GM18868 (cell line): ENCODE data around the gene TEF.
"Not testable (repeated sequence)": the region's sequence is repeated elsewhere in the genome, so short reads cannot be mapped to it uniquely, and the experiment has no call there.

Source experiments
- ATAC-seq: cut with Tn5 transposase; IDR thresholded peaks from one replicate; pipeline ENCODE4 v1.9.1; 2021; ENCODE audit warnings: mild to moderate bottlenecking, moderate library complexity; ENCODE audit not compliant: unreplicated experiment

Gene TEF

DNA sequence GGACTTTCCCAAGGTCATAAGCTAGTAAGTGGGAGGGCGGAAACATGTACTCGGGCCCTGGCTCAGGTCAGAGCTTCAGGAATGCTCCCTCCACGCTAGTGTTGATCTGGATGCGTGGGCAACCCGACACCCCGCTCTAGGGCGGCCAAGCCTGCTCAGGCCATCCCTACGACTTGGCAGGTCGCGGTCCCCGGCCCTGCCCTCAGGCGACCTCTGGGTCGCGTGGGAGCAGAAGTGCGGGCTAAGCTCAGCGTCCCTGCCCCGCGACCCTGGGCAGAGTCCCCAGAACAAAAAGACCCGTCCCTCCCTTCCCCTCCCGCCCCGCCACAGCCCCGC lies 781 bp upstream of the TEF start:
- peak; percentile 8 for ATAC-seq

DNA sequence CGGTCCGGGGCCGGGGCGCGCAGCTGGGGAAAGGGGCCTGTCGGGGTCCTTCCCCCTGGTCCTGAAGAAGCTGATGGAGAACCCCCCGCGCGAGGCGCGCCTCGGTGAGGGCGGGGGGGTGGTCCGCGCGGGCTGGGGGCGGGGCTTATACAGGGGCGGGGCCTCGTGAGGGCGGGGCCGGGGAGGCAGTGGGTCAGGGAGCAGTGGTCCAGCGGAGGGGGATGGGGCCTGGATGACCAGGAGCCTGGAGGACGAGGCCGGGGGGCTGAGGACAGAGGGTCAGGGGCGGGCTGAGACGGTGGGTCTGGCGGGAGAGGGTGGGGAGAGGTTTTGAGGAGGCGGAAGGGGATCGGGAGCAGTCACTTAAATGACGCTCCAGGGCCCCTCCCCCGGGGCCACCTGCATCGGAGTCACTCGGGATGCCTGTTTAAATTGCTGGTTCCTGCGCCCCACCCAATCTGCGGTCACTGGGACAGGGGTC lies 396 bp downstream of the TEF start:
- ATAC-seq: peak; percentile 26

DNA sequence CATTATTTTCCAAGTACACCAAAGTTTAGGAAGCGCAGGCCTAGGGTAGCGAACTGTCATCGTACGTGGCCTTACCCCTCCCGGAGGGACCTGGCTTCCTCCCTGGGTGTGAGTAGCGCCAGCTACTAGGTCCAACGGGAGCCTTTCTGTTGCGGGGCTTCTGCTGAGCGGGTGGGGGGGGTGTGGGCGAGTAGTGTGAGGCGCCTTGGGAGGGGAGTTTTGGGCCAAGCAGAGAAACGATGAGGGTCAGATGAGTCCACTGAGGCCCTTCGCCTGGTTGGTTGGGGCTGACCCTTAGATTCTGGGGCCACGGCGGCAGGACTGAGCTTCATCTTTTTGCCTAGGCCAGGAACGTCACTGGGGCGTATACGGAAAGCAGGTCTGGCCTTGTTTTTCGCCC lies 868 bp downstream of the TEF start:
- ATAC-seq: no peak

DNA sequence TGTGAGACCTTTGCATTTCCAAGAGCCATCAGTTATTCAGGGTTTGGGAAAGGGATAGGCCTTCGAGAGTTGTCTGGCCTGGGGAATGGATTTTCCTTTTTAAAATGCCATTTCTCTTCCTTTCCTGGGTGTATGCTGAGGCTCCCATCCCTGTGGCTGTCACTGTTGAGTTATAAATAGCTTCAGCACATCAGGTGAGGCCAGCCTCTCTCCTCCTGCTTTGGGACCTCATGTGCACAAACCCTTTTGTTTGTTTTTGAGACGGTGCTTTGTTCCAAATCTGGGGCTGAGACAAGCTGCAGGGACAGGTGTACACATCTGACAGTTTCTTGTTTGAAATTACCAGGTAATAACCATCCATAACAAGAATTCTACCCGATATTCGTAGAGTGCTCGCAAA lies 1.3 kb downstream of the TEF start:
- no peak for ATAC-seq

DNA sequence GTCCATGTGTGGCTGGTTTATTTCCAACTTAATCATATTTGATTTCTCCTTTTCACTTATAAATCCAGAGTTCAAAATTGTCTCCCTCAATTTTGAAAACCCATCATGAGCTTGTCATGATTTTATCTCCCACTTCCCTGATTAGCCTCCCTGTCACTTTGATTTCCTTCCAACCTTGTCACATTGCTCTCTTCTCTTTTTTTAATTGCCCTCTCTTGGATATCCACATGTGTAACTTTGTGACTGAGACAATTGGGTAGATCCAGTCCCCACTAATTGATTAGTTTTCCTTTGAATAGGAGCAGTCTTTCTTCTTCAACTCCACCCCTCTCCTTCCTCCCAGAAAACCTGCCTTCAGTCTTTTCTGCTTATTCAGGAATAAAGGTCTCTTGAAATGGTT lies 2.4 kb downstream of the TEF start:
- no peak for ATAC-seq

DNA sequence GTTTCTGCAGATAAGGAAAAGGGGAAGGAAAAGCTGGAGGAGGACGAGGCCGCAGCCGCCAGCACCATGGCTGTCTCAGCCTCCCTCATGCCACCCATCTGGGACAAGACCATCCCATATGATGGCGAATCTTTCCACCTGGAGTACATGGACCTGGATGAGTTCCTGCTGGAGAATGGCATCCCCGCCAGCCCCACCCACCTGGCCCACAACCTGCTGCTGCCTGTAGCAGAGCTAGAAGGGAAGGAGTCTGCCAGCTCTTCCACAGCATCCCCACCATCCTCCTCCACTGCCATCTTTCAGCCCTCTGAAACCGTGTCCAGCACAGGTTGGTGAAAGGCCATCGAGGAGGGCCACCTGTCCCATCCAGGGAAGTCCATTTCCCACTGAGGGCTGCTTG lies 5.6 kb downstream of the TEF start:
- no peak for ATAC-seq

DNA sequence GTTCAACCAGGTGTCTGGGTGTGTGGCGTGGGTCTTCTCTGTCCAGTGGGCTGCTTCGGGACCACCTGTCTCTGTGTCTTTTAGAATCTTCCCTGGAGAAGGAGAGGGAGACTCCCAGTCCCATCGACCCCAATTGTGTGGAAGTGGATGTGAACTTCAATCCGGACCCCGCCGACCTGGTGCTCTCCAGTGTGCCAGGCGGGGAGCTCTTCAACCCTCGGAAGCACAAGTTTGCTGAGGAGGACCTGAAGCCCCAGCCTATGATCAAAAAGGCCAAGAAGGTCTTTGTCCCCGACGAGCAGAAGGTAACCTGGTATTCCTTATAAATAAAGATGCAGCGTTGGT lies 12.2 kb downstream of the TEF start:
- ATAC-seq: no peak

DNA sequence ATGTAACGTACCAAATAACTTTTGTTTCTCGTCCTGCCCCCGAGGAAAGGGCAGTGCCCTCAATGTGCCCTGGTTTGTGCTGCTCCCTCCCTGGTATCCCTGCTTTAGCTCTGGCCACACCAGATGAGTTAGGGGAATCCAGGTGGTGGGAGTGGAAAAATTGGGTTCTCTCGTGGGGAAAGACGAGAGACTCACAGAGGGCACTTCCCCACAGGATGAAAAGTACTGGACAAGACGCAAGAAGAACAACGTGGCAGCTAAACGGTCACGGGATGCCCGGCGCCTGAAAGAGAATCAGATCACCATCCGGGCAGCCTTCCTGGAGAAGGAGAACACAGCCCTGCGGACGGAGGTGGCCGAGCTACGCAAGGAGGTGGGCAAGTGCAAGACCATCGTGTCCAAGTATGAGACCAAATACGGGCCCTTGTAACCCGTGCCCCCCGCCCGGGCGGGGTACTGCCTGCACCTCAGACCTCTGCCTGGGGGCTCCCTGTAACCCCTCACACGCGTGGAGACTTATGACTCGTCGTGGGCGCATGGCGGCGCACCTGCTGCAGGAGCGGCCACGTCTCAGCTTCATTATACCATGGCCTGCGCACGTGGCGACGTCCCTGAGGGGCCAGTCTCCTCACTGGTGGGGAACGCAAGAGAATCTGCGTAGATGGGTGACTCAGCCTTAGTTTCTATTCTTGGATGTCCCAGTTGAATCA lies 13.9 kb downstream of the TEF start:
- ATAC-seq: no peak

DNA sequence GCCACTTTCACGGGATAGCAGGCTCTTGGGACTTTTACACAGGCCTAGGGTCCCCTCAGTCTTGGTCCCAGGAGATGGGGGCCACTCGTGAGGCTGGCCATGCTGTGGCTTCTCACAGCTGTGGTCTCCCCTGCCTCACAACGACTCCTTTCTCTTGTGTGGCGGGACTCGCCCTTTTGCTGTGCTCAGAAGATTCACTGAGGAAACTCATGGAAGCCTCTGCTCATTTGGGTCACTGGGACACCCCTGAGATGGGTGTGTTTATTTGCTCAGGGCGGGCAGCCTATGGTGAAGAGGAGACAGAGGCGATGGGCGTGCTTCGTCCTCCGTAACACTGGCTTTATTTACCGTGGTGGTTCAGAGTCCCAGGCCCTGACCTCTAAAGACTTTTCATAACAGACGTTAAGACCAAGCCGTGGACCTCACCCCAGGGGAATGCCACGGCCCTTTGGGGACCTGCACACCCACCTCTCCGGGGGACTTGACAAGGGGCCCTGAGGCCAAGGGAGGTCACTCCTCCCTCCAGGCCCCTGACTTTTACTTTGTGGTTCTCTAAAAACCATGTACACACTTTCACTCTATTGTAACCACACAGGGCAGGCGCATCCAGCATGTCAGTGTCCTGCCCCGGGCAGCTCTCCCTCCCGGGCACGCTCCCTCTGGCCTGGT lies 15.5 kb downstream of the TEF start:
- ATAC-seq: no peak

DNA sequence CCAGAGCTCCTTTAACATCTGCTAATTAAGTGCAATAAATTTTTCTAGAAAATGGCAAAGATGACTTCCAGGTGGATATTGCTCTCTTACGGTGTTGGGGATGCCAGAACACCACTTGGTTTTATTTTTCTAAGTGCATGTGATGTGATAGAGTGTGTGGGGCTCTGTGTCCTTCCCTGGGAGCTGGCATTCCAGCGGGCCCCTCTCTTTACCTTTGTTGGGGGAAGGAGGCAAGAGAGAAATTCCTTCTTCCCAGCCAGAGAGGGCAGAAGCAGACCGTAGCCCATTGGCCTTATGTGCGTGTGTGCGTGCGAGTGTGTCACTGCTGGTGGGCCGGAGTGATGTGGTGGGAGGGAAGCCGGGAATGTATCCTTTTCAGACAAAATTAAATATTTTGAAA lies 17.2 kb downstream of the TEF start:
- ATAC-seq: no peak

DNA sequence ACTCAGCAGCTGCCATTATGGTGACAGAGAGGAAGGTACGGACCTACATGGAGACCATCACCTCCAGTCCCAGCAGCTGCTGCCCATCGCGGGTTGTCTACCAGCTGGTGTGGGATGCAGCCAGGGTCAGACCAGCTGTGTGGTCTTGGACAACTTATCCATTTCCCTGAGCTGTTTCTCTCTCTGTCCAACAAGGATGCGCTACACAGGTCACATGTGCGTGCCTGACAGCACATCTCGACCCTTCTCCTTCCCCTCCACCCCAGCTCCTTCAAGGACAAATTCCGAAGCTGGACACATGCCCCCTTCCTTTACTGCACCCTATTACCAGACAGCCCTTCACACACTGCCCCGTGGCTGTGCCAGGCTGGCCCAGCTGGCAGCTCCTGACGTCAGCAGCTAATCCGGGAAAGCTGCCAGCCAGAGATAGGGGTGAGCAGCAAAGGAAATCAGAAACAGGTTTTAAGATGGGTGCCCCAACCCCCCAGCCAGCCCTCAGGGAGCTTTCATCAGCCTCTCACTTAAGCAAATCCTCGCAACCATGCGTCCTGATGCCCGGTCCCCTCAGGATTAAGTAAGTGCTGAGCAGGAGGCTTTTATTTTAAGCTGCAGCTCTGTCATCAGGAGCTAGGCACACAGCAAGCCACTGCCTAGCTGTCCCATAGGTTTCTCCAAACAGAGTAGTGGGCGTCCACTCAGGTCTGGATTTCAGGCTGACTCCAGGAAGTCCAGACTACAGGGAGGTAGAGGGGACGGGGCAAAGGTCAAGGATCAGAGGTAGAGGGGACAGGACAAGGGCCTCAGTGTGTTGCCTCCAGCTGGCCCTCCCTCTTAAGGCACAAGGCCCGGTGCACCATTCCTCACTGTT lies 20.3 kb downstream of the TEF start:
- ATAC-seq: no peak

DNA sequence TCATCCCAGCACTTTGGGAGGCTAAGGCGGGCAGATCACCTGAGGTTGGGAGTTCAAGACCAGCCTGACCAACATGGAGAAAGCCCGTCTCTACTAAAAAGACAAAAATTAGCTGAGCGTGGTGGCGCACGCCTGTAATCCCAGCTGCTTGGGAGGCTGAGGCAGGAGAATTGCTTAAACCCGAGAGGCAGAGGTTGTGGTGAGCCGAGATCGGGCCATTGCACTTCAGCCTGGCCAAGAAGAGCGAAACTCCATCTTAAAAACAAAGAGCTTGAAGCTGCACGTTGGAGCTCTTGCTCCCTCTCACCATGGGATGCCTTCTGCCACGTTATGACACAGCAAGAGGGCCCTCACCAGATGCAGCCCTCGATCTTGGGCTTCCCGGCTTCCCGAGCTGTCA lies 21.1 kb downstream of the TEF start:
- ATAC-seq: not testable (repeated sequence)

DNA sequence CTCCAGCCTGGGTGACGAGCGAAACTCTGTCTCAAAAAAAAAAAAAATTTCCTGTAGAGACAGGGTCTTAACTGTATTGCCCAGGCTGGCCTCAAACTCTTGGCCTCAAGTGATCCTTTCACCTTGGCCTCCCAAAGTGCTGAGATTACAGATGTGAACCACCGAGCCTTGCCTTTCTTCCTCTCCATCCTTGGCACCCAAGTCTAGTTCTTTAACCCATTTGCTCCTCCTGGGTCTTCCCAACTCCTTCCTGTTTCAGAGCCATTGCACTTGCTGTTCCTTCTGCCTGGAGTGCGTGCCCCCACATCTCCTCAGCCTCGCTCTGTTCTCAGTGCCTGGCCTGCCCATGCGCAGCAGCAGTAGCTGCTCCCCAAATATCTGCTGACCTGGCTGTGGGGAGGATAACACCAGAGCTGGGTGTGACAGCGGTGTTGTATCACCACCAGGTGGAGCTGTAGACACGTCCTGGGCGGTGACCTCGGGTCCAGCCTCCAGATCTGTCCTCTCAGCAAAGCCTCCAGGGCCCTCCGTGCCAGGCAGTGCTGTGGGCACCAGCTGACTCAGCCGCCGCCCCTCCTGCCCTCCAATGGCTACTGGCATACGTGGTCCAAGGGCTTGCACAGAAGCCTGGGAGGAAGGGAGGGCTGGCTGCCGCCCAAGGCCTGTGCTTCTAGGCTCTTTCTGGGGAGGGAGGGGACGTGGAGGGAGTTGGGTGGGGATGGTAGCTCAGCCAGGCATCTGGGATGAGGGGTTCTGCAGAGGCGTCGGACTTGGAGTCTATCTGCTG lies 22.0 kb downstream of the TEF start:
- peak; percentile 67 for ATAC-seq

DNA sequence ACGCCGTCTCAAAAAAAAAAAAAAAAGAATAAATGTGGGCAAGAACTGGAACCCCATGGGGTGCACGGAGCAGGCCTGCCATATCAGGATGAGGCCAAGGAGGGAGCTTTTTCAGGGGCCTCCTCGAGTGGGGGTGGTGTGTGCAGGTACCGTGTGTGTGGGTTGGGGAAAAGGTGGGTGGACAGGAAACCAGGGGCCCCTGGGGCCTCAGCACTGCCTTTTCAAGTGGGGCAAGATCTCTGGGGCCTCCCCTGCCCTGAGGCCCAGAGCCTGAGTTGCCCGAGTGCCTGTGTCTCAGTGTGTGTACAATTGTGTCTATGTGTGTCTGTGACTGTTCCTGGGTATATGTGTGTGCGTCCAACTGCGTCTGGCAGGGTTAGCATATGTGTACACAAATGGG lies 23.8 kb downstream of the TEF start:
- ATAC-seq: no peak

DNA sequence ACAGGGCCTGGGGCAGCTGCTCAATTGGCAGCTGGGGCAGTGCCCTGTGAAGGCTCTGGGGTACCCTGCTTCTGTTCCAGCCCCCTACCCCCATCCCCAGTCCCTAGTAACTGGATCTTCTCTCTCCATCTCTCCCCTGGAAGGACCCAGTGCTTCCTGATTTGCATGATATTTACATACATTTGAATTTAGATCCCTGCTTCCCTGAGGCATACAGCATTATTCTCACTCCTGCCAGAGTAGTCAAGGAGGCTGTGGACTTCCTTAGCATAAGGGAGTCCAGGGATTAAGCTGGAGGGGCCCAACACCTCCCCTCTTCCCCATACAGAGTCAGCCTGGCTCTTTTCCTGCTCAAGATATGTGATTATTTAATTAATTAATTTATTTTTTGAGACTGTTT lies 24.7 kb downstream of the TEF start:
- no peak for ATAC-seq

DNA sequence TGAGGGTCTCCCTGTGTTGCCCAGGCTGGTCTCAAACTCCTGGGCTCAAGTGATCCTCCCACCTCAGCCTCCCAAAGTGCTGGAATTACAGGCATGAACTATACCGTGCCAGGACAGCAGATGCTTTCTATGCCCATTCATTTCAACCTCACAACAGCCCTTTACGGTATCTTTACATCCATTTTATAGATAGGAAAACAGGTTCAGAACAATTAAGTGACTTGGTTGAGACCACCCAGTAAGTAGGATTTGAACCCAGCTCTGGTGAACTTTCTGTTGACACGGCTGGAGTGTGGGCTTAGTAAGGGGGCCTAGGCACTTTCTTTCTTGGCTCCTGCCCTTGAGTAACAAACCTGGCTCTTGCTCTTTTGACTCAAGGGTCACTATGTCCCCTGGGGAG lies 25.7 kb downstream of the TEF start:
- no peak for ATAC-seq

DNA sequence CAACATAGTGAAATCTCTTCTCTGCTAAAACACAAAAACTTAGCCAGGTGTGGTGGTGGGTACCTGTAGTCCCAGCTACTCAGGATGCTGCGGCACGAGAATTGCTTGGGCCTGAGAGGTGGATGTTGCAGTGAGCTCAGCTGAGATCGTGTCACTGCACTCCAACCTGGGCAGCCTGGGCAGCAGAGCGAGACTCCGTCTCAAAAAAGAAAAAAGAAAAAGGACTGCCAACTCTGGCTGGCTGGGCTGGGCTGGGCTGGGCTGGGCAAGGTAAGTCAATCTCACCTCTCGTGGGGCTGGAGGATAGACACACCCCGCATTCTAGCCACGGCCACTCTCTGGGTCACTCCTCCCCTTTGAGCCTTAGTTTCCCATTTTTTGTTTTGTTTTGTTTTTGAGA lies 26.9 kb downstream of the TEF start:
- ATAC-seq: no peak

DNA sequence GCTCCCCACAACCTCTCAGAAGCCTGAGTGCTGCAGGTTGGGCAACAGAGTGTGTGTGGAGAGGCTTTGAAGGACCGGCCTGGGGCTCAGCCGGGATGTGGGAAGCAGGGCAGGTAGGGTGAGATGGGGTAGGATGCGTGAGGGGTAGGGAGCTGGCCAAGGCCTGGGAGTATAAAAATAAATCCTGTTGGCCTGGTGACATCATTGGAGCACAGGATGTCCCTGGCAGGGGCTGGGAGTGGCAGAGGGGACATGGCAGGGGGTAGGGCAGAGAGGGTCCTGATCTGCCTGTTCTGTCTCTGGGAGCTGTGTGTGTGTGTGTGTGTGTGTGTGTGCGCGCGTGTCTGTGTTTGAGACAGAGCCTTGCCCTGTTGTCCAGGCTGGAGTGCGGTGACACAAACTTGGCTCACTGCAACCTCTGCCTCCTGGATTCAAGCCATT lies 28.6 kb downstream of the TEF start:
- no peak for ATAC-seq

DNA sequence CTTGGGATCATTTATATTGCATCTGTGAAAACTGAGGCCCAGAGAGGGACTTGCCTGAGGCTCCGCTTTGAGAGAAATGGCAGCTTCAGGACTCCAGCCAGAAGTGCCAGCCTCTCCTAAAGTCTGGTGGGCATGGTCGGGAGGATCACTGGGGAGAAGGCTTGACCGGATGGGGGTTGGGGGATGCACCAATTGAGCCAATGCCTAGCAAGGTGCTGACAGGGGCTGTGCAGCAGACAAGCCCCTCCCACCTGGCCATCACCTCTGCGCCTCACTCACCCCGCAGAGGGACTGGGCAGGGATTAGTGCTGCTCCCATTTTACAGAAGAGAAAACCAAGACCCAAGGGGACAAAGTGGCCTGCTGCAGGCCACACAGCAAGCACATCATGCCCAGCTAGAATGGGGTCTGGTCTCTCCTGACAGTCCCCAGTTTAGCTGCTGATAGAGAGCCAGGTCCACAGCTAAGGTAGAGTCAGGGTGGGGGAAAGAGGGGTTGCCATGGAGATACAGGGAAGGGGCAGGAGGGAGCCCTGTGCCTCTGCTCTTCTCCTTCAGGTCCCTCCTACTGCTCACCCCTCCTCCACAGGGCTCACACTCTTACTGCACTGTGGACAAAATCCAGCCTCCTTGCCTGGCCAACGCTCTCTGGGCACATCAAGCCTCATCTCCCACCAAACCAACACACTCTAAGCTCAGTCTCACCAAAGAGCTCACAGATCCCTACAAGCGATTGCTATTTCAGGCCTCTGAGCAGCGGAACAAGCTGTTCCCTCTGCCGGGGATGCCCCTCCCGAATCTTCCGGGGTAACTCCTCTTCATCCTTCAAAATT lies 29.5 kb downstream of the TEF start:
- no peak for ATAC-seq

DNA sequence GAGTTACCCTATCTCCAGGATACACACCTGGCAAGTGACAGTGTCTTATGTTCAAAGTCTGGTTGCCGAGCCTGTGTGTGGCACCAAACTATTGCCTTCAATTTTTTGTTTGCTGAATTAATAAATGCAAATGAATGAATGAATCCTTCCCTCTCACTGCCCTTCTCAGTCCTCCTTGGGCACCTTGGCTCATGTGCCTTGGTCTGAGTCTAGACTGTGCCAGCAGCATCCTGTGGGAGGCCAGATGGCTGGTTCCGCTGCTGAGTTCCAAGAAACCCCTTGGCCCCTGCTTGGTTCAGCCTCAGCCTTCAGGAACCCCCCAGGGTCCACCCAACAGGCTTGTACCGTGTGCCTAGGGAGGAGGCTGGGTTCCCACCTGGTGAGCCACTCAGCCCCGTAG lies 33.8 kb downstream of the TEF start:
- ATAC-seq: no peak
